NCI-H446 (cell line): ENCODE results near the gene SMIM24.

ENCODE experiments used
- DNase-seq, 2 experiments: peaks; one replicate each; lab custom pipeline; 2025; lab: John Stamatoyannopoulos, UW

SMIM24 gene

DNA sequence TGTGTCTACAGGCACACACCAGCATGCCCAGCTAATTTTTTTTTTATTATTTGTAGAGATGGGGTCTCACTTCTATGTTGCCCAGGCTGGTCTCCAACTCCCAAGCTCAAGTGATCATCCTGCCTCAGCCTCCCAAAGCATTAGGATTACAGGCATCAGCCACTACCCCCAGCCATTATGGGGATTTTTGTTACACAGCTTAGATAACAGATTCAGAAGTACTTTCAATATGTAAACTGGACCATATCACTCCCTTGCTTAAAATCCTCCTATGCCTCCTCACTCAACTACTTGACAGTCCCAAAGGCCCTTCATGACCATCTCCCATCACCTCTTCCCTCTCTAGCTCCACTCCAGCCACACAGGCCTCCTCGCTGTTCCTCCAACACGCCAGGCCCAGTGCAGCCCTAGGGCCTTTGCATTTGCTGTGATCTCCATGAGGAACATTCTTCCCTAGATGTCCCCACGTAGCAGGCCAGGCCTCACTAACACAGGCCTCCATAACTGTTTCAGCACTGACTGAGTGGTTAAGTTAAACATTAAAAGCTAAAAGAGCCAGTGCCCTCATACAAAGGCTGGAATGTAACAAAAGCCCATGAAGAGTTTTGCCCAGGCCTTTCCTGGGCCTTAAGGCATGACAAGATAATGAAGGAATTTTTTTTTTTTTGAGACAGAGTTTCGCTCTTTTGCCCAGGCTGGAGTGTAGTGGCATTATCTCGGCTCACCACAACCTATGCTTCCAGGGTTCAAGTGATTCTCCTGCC lies 17.6 kb upstream of the SMIM24 start:
- DNase-seq: no peak

DNA sequence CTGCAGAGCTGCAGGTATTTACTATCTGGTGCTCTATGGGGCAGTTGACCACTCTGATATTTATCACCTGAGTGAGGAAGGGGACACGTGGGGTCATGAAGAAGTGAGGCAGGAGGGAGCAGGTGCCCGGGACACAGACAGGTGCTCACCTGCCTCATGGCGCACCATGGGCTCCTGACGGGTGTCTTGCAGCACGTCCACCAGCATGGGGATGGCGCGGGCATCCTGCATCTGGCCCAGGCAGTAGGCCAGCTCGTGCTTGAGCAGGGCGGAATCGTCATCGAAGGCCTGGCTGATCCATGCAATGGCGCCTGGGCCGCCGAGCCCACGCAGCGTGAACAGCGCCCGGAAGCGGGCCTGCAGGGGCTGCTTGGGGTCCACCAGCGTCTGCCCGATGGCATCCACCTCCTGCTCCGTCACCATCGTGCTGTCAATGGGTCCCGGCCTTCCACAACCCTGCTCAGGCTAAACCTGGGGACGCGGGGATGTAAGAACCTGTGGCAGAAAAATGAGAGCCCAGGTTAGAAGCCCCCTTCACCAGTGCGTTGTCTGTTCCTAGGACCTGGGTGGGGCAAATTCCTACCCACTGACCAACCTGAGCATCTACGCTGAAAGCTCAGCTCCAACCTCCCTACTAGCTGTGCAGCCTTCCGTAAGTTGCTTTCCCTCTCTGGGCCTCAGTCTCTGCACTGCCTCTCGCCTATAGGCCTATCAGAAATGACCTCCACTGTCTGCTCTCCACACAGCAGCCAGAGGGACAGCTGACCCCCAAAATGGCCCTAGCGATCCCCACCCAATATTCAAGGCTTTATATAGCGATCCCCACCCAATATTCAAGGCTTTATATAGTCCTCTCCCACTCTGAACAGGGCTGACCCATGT lies 16.3 kb upstream of the SMIM24 start:
- no peak for DNase-seq

DNA sequence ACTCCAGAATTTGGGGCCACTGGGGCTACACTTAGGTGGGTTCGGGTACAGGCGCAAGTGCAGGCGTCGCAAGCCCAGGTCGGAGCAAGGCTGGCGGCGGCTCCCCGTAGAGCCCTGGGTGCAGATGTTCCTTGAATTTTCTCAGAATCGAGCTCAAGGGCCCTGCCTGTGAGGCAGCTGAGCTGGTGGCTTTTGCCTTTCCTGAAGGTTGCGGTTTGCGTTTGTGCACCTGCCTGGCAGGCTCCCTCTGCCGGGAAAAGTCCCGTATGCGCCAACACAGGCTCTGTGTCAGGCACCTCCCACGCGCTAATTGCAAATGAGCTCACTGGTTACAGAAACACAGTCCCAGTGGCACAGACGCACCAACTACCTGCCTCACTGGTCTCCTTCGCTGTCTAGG lies 14.2 kb upstream of the SMIM24 start:
- DNase-seq: no peak

DNA sequence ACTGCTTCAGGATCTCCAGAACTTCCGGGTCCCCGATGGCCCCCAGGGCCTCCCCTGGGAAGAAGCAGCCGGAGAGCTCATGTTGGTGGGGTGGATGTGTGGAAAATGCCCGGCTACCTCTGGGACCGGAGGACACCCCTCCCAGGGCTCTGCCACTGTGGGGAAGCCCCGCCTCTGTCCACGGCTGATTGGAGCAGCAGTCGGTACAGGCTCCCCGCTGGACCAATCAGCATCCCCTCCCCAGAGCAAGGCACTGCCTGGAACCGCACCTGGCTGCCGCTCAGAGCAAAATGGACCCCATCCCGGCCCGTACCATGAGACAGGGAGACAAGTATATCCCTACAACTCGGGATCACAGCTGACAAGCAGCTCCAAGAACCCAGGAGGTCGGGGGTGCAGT lies 13.7 kb upstream of the SMIM24 start:
- DNase-seq: no peak

DNA sequence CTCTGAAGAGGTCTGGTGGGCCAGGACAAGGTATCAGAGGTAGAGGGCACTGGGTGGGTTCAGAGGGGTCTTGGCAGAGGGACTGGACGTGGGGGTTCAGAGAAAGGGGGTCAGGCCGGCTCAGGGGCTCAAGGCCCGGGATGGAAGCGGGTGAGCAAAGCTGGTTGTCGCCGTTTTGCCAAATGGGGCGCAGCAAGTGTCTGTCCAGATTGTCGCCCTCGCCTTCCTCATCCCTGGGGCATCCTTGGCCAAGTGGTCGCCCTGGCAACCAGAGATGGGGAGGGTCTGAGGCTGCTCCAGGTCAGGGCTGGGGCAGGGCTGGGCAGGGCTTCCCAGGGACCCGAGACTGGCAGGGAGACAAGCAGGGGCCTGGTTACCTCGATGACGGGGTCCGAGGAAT lies 13.3 kb upstream of the SMIM24 start:
- DNase-seq: no peak

DNA sequence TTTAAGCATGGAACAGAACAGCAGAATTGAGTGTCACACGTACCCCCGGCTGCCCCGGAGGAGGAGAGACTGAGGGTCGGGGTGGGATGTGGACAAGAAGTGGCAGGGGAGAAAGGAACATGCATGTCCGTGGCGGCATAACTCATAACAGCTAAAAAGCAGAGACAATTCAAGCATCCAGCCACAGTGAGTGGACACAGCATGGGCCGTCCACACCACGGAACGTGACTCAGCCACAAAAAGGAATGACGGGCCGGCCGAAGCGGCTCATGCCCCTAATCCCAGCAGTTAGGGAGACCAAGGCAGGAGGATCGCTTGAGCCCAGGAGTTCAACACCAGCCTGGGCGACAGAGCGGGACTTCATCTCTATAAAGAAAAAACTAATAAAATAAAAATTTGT lies 12.6 kb upstream of the SMIM24 start:
- DNase-seq: no peak

DNA sequence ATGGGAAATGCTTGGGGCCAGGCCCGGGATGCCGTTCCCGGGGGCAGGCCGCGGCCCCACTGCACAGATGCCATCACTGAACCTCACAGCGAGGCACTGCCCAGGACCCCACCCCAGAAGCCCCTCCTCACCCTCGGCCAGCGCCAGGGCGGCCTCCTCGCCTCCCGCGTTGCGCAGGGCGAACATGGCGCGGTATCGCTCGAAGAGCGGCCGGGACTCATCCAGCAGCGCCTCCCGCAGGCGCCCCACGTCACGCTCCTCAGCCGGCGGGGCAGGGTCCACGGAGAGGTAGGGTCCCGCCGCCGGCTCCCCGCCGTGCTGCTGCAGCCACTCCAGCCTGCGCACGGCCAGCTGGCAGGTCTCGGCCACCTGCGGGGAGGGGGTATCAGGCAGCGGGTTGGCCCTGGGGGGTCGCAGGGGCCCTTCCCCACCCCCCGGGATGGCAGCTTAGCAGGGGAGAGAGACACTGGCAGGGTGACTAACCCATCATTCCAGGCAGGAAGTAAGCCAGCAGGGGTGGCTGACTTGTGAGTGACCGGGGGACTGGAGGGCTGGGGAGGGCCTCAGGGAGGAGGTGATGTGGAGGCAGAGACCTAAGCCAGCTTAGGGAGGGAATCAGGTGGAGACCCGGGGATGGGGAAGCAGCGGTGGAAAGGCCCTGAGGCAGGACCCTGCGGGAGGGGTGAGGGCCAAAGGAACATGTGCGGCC lies 12.0 kb upstream of the SMIM24 start:
- DNase-seq: no peak

DNA sequence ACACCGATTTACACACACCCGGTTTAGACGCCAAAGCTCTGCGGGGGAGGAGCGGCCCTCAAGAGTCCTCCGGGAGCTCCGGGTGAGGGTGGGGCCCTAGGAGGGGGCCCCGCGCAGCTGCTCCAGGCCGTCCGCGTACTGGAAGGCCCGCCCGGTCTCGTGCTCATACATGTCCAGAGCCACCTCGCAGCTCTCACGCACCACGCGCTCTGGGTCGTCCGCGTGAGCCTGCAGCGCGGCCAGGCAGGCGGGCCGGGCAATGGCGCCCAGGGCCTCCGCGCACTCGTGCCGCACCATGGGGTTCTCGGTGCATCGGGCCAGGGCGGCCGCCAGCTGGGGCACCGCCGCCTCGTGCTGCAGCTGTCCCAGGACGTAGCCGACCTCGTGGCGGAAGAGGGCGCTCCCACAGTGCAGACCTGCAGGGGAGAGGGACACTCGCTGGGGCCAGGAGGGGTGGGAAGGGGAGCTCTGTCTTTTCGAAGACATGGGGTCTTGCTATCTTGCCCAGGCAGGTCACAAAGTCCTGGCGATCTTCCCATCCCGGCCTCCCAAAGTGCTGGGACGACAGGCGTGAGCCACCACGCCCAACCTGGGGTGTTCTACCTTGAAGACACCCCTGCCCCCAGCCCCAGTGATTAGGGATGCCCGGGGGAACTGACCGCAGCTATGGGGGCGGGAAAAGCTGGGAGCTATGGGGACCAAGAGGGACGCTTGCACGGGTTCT lies 11.2 kb upstream of the SMIM24 start:
- DNase-seq: no peak

DNA sequence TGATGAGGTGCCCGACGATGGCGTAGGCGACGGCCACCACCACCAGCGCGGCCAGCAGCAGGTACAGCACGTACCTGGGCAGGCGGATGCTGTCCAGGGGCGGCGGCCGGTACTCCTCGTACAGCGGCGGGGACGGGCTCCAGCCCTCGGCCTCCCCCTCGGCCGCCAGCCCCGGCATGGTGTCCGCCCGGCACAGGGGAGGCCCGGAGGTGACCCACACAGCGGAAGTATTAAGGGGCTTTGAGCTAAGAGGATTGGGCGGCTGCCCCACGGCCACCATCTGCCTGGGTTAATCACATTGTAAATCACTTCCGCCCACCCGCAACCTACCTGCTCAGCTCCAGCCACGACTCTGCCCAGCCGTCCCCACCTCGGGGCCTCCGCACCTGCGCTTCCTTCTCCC lies 2.9 kb upstream of the SMIM24 start, which contains the start of gene SMIM44:
Gene SMIM44, minus strand, starts transcription at position 216 of the 403 bp plus-strand sequence. Its CDS starts 38 bp downstream, at position 178.
- DNase-seq: no peak

DNA sequence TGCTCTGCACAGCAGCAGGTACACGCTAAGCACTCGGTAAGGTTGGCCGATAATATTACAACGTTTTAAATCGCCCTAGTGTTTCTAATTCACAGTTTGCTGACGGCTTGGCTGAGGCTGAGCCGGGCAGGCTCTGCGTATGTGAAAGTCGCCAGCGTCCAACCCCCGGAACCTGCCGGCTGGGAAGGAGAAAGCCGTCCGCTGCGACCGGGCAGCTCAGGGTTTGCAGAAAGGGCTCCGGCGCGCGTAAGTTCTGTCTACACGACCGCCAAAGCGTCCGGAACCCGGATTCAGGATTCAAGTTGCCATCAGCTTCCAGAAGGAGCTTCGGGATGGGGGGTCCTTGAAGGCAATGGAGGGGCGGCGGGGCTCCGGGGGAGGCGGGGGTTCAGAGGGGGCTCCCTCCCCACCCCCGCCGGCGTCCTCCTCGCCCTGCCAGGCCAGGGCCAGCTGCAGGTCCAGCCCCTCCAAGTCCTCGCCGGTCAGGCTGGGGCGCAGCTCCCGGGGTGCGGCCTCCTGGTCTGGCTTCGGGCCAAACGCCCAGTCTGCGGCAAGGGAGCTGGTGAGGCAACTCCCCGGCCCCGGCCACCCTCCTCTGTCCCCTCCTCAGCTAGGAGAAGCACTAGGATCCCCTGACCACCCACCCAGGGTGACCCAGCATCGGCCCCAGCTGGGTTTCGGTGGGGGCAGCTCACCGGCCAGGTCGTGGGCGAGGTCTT lies 2.3 kb upstream of the SMIM24 start:
- no peak for DNase-seq

DNA sequence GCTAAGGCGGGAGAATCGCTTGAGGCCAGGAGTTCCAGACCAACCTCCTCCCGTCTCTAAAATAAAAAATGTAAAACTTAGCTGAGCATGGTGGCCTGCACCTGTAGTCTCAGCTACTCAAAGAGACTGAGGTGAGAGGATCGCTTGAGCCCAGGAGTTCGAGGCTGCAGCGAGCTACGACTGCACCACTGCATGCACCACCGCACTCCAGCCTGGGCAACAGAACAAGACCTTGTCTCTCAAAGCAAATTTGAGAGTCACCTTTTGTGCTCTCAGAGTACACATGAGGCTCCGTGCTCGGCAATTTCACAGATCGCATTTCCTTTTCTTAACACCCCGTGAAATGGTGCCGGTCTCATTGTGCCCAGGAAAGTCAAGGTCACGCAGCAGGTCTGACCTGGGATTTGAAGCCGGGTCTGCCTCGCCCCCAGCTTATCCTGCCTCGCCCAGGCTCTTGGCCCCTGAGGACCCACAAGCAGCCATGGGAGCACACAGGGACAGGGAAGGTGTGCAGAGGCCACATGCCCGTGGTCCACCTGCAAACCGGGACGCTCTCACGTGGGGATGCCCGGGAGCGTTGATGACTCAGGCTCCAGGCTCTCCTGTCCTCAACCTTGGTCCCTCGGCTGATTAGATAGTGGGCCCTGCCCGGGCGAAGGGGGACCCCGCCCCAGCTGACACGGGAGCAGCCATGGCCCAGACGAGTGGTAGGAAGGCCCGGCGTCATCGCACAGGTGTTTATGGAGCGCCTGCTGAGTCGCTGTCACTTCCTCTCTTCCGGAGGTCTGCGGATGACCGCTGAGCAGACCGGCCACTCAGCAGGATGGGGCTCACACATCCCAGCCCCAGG lies 1.1 kb upstream of the SMIM24 start:
- DNase-seq: no peak

DNA sequence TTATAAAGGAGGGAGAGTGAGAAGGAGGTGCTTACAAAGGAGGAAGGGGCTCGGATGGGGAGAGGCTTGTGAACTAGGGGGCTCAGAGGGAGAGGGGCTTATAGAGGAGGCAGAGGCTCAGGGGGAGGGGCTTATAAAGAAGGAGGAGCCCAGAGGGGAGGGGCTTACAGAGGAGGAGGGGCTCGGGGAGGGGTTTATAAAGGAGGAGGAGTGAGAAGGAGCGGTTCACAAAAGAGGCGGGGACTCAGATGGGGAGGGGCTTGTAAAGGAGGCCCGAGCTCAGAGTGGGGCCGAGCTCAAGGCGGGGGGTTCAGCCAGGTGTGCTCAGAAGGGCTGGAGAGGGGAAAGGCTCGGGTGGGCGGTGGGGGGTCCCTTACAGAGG lies 500 bp downstream of the SMIM24 start:
- no peak for DNase-seq

DNA sequence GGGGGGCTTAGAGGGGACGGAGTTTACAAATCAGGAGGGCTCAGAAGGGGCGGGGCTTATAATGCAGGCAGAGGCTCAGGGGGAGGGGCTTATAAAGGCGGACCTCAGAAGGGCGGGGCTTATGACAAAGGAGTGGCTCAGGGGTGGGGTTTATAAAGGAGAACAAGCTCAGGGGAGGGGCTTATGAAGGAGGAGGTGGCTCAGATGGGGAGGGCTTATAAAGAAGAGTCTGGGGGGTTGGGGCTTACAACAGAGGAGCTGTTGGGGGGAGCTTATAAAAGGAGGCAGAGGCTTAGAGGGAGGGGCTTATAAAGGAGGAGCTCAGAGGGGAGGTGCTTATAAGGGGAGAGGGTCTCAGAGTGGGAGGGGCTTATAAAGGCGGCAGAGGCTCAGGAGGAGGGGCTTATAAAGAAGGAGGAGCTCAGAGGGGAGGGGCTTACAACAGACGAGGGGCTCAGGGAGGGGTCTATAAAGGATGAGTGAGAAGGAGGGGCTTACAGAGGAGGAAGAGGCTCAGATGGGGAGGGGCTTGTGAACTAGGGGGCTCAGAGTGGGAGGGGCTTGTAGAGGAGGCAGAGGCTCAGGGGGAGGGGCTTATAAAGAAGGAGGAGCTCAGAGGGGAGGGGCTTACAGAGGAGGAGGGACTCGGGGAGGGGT lies 1.0 kb downstream of the SMIM24 start:
- DNase-seq: no peak

DNA sequence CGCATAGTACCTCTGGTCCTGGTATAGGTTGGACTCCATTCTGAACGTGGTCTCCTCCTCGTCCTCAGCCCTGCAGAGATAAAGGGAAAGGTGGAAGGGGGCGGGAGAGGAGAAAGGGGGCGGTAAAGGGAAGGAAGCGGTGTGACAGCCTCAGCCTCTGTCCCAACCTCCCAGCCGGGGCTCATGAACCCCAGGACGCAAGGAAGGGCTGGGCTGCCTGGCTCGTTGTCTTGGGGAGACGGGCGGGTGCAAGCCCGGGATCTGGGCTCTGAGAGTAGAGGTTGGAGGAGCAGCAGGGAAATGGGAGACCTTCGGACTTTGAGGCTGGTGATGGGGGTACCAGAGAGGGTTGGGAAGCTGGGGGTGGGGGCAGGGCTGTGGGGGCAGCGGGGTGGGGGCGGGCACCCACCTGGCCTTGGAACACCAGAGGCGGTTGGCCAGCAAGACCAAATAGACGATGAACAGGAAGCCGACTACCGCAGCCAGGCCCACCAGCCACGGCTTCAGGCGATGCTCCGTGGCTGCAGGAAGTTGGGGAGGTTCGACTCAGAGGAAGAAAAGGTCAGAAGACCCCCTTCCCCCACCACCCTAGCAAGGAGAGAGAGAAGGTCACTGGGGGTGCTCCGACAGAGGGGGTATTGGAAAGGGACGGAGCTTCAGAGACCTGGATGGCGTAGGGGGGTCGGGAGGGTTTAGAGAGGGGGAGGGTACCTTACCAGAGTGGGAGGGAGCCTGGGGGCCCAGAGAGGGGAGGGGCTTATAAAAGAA lies 1.7 kb downstream of the SMIM24 start:
- no peak for DNase-seq

DNA sequence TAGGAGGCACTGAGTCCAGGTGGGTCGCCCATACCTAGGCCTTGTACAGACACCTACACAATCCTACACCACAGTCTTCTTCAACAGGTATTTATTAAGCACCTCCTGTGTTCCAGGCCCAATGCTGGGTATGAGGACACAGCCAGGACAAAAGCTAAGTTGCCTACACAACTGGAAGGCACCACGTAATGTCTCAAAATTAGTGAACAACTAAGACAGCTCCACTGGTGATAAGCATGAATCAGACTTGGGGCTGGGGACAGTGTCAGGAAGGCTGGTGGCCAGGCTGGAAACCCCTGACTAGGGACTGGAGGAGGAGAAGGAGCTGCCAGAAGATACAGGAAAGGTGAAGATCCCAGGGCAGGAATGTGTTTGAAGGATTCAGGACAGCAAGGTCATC lies 2.4 kb downstream of the SMIM24 start:
- DNase-seq: no peak

DNA sequence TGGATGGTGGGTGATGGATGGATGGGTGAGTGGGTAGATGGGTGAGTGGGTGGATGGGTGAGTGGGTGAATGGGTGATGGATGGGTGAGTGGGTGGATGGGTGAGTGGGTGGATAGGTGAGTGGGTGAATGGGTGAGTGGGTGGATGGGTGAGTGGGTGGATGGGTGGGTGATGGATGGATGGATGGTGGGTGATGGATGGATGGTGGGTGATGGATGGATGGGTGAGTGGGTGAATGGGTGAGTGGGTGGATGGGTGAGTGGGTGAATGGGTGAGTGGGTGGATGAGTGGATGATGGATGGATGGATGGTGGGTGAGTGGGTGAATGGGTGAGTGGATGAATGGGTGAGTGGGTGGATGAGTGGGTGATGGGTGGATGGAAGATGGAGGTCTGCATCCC lies 2.8 kb downstream of the SMIM24 start:
- DNase-seq: no peak

DNA sequence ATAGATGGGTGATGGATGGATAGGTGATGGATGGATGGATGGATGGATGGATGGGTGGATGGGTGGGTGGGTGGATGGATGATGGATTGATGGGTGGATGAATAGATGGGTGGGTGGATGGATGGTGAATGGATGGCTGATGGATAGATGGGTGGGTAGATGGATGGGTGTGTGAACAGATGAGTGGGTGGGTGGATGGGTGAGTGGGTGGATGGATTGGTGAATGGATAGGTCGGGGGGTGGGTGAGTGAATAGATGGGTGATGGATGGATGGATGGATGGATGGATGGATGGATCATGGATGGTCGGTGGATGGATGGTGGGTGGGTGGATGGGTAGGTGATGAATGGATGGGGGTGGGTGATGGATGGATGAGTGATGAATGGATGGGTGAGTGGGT lies 3.5 kb downstream of the SMIM24 start:
- no peak for DNase-seq

DNA sequence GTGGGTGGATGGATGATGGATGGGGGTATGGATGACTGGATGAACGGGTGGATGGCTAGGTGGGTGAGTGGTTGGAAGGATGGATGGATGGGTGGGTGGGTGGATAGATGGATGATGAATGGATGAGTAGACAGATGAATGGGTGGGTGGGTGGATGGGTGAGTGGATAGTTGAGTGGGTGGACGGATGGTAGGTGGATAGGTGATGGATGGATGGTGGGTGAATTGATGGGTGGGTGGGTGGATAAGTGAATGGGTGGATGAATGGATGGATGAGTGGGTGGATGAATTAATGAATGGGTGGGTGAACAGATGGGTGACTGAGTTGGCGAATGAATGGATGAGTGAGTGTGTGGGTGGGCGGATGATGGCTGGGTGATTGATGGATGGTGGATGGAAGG lies 4.9 kb downstream of the SMIM24 start:
- DNase-seq: no peak

DNA sequence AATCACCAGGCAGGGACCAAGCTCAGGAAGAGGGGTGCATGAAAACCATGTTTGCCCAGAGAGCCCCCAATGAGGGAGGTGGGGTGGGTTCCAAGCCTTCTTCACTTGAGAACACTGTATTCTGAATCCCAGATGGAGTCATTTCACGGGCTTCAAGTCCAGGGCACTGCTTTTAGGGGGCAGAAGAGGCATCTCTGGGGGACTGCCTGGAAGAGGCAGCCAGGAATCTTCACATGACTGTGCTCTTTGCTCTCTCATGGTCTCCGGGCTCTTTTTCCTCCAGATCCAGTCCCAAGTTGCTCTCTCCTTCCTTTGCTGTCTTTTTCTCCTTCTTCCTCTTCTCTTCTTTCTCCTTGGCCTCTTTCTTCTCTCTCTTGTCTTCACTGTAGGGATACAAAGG lies 5.7 kb downstream of the SMIM24 start:
- DNase-seq: no peak
